ENCODE measurements around the gene FAT2.

DNA sequence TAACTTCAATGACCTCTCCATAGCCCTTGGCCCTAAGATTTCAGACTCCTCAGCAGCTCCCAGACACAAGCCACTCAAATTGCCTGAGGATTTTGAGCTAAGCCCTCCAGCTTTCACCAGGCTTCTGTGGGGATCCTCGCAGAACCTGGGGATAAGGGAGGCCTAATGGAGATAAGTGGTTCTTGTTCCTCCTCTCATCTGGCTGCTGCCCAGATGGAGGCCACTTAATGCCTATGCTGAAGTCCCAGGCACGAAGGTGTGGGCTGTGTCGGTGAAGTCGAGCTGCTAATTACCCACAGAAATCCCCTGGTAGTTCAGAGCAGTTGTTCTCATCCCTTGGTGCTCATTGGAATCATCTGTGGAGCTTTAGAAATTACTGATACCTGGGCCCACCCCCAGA, 10.3 kb upstream of the FAT2 start:
- TF ChIP-seq, protein P1, sequence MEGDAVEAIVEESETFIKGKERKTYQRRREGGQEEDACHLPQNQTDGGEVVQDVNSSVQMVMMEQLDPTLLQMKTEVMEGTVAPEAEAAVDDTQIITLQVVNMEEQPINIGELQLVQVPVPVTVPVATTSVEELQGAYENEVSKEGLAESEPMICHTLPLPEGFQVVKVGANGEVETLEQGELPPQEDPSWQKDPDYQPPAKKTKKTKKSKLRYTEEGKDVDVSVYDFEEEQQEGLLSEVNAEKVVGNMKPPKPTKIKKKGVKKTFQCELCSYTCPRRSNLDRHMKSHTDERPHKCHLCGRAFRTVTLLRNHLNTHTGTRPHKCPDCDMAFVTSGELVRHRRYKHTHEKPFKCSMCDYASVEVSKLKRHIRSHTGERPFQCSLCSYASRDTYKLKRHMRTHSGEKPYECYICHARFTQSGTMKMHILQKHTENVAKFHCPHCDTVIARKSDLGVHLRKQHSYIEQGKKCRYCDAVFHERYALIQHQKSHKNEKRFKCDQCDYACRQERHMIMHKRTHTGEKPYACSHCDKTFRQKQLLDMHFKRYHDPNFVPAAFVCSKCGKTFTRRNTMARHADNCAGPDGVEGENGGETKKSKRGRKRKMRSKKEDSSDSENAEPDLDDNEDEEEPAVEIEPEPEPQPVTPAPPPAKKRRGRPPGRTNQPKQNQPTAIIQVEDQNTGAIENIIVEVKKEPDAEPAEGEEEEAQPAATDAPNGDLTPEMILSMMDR (IDR thresholded peaks at IDR 0.05) = no peak
- no peak for TF ChIP-seq POLR2A (IDR thresholded peaks at IDR 0.05)
